HG03025 (cell line): ENCODE measurements around the gene PCGF3.
"Not testable (repeated sequence)": the region's sequence is repeated elsewhere in the genome, so short reads cannot be mapped to it uniquely, and the experiment has no call there.

Source experiments
- ATAC-seq: cut with Tn5 transposase; IDR thresholded peaks from one replicate; pipeline ENCODE4 v1.9.1; 2021; ENCODE audit warnings: mild to moderate bottlenecking, moderate library complexity; ENCODE audit not compliant: unreplicated experiment, low FRiP score

Gene PCGF3

GRCh38 chr4:666822-667544 is 38.6 kb upstream of the PCGF3 start:
- ATAC-seq: no peak

GRCh38 chr4:667545-667925 is 38.1 kb upstream of the PCGF3 start:
- no peak for ATAC-seq

- ATAC-seq: not testable (repeated sequence)
Measured at GRCh38 chr4:668219-668618, 37.4 kb upstream of the PCGF3 start.

- not testable (repeated sequence) for ATAC-seq
Measured at GRCh38 chr4:669806-670559, 35.6 kb upstream of the PCGF3 start.

- ATAC-seq: no peak
Measured at GRCh38 chr4:671769-672168, 33.9 kb upstream of the PCGF3 start.

GRCh38 chr4:673349-674091 is 32.1 kb upstream of the PCGF3 start:
- ATAC-seq: peak; percentile 0

- ATAC-seq: peak; percentile 61
Measured at GRCh38 chr4:674172-675035, 31.2 kb upstream of the PCGF3 start, which contains the start of the genes ATP5ME and MYL5. Gene ATP5ME, minus strand, starts transcription at chr4:674276. Its CDS starts 29 bp downstream, at chr4:674247. Gene MYL5, plus strand, starts transcription at chr4:674542. Its CDS starts 3,485 bp downstream, at chr4:678027.

GRCh38 chr4:675036-675882 is 30.4 kb upstream of the PCGF3 start:
- ATAC-seq: peak; percentile 7

GRCh38 chr4:675980-676870 is 29.4 kb upstream of the PCGF3 start:
- no peak for ATAC-seq

GRCh38 chr4:676871-677235 is 28.8 kb upstream of the PCGF3 start:
- ATAC-seq: no peak

GRCh38 chr4:677431-678293 is 28.0 kb upstream of the PCGF3 start:
- no peak for ATAC-seq

GRCh38 chr4:678331-679103 is 27.1 kb upstream of the PCGF3 start:
- no peak for ATAC-seq

- ATAC-seq: no peak
Measured at GRCh38 chr4:679104-679481, 26.5 kb upstream of the PCGF3 start.

- no peak for ATAC-seq
Measured at GRCh38 chr4:679629-680028, 26.0 kb upstream of the PCGF3 start.

- ATAC-seq: no peak
Measured at GRCh38 chr4:680091-680490, 25.5 kb upstream of the PCGF3 start.

GRCh38 chr4:680551-680927 is 25.1 kb upstream of the PCGF3 start:
- ATAC-seq: no peak
